SK-N-MC (cell line): ENCODE measurements around the gene LRRFIP1.

Experiments
- EZH2 ChIP-seq: fragments of 200-600 bp; sonication (generic); IDR thresholded peaks from one replicate; pipeline ENCODE4 v1.6.1; 2017; ENCODE audit warnings: antibody characterized with exemption
- POLR2AphosphoS5 ChIP-seq: IDR thresholded peaks from 2 replicates; pipeline ENCODE4 v1.6.1; 2012; ENCODE audit warnings: mild to moderate bottlenecking, low read depth, low read length, borderline replicate concordance

GRCh38 chr2:237714690-237715458 is 87.5 kb downstream of the LRRFIP1 start:
- TF ChIP-seq EZH2 (no peak), POLR2AphosphoS5 (no peak)
